ENCODE results near the gene MAZ.
A peak's percentile ranks its signal among the peaks of the same experiment; 100 is the strongest.

MAZ gene

GRCh38 chr16:29816694-29817441 lies 10.5 kb downstream of the MAZ start:
- DNase-seq (ENCODE audit: low read depth in 1 of 2, low spot score in 1 of 2) = peak; percentile 67 to 77
- peak; percentile 24; the same call in 1 of the 2 replicates for TF ChIP-seq SPI1 (IDR thresholded peaks at IDR 0.05; ENCODE audit: borderline replicate concordance, low read depth)
- peak; percentile 13 for TF ChIP-seq CTCF (IDR thresholded peaks at IDR 0.05; ENCODE audit: insufficient read depth, low read length)
- no peak for TF ChIP-seq REST (IDR thresholded peaks at IDR 0.05; ENCODE audit: insufficient replicate concordance, low read depth)
- H3K27me3 ChIP-seq (ENCODE audit: insufficient read depth, poor library complexity, severe bottlenecking) = no peaks in the 10 kb centered on the region
- peak overlapping the region; percentile 93 for H3K27ac ChIP-seq (replicated peaks)
- peak overlapping the region; percentile 78 for H3K4me3 ChIP-seq (replicated peaks; ENCODE audit: insufficient read depth, low read length)

GRCh38 chr16:29818082-29818481 lies 11.8 kb downstream of the MAZ start:
- no peak overlapping the region for H3K27ac ChIP-seq (replicated peaks)
- H3K27me3 ChIP-seq (ENCODE audit: insufficient read depth, poor library complexity, severe bottlenecking) = no peaks in the 10 kb centered on the region
- no peak overlapping the region for H3K4me3 ChIP-seq (replicated peaks; ENCODE audit: insufficient read depth, low read length)
- TF ChIP-seq POLR2AphosphoS5 (IDR thresholded peaks at IDR 0.05; ENCODE audit: low read depth) = no peak
- TF ChIP-seq GABPA (IDR thresholded peaks at IDR 0.05; ENCODE audit: low read depth) = no peak
- no peak for TF ChIP-seq CTCF (IDR thresholded peaks at IDR 0.05; ENCODE audit: insufficient read depth, low read length)
- no peak for TF ChIP-seq REST (IDR thresholded peaks at IDR 0.05; ENCODE audit: insufficient replicate concordance, low read depth)
- TF ChIP-seq SPI1 (IDR thresholded peaks at IDR 0.05; ENCODE audit: borderline replicate concordance, low read depth) = no peak
- no peak for DNase-seq (ENCODE audit: low read depth in 1 of 2, low spot score in 1 of 2)

GRCh38 chr16:29819506-29819905 lies 13.2 kb downstream of the MAZ start:
- no peaks in the 10 kb centered on the region for H3K27me3 ChIP-seq (ENCODE audit: insufficient read depth, poor library complexity, severe bottlenecking)
- DNase-seq (ENCODE audit: low read depth in 1 of 2, low spot score in 1 of 2) = no peak
- no peak overlapping the region for H3K4me3 ChIP-seq (replicated peaks; ENCODE audit: insufficient read depth, low read length)
- no peak for TF ChIP-seq GABPA (IDR thresholded peaks at IDR 0.05; ENCODE audit: low read depth)
- TF ChIP-seq REST (IDR thresholded peaks at IDR 0.05; ENCODE audit: insufficient replicate concordance, low read depth) = no peak
- TF ChIP-seq POLR2AphosphoS5 (IDR thresholded peaks at IDR 0.05; ENCODE audit: low read depth) = no peak
- no peak for TF ChIP-seq CTCF (IDR thresholded peaks at IDR 0.05; ENCODE audit: insufficient read depth, low read length)
- TF ChIP-seq SPI1 (IDR thresholded peaks at IDR 0.05; ENCODE audit: borderline replicate concordance, low read depth) = no peak
- H3K27ac ChIP-seq (replicated peaks) = no peak overlapping the region

All from HL-60 (cell line).